SK-N-SH treated with all-trans-retinoic acid at 6 μM for 48 hours (cell line): ENCODE results near the gene ZXDC.

ENCODE experiments used
- ATAC-seq: fragments of 200-7000 bp; cut with Tn5 transposase; 3 replicates; pipeline ENCODE4 v1.9.1; 2020; ENCODE audit warnings: mild to moderate bottlenecking, moderate library complexity
- ARNTL ChIP-seq: fragments of 450-650 bp; formaldehyde crosslinking; IDR thresholded peaks from 2 replicates; pipeline ENCODE4 v1.5.0; 2020; ENCODE audit warnings: low read depth, mild to moderate bottlenecking, moderate library complexity, borderline replicate concordance
- BACH2 ChIP-seq: fragments of 250-450 bp; sonication (Bioruptor Pico); IDR thresholded peaks from 2 replicates; pipeline ENCODE4 v1.9.0; 2021; ENCODE audit warnings: mild to moderate bottlenecking, borderline replicate concordance
- CREB5 ChIP-seq: fragments of 250-450 bp; sonication (Bioruptor Pico); IDR thresholded peaks from 2 replicates; pipeline ENCODE4 v1.5.1; 2020; ENCODE audit warnings: low read depth, mild to moderate bottlenecking, moderate library complexity
- ESRRG ChIP-seq: fragments of 250-450 bp; sonication (Bioruptor Pico); IDR thresholded peaks from 2 replicates; pipeline ENCODE4 v1.6.1; 2021; ENCODE audit warnings: mild to moderate bottlenecking
- GLIS3 ChIP-seq: fragments of 250-450 bp; sonication (Bioruptor Pico); IDR thresholded peaks from 2 replicates; pipeline ENCODE4 v1.5.0; 2020; ENCODE audit warnings: mild to moderate bottlenecking, moderate library complexity
- ISL1 ChIP-seq: fragments of 250-450 bp; sonication (Bioruptor Pico); IDR thresholded peaks from 2 replicates; pipeline ENCODE4 v2.1.2; 2022; ENCODE audit warnings: mild to moderate bottlenecking, moderate library complexity
- OSR1 ChIP-seq: fragments of 250-450 bp; sonication (Bioruptor Pico); IDR thresholded peaks from 2 replicates; pipeline ENCODE4 v1.8.0; 2022; ENCODE audit warnings: moderate library complexity, mild to moderate bottlenecking, inconsistent platforms
- PATZ1 ChIP-seq: fragments of 250-450 bp; sonication (Bioruptor Pico); IDR thresholded peaks from 2 replicates; pipeline ENCODE4 v1.8.0; 2020; ENCODE audit warnings: mild to moderate bottlenecking, moderate library complexity, borderline replicate concordance
- PPARA ChIP-seq: fragments of 250-450 bp; sonication (Bioruptor Pico); IDR thresholded peaks from 2 replicates; pipeline ENCODE4 v1.5.0; 2020; ENCODE audit warnings: mild to moderate bottlenecking, borderline replicate concordance
- RARB ChIP-seq: fragments of 250-450 bp; sonication (Bioruptor Pico); IDR thresholded peaks from 2 replicates; pipeline ENCODE4 v1.8.0; 2021; ENCODE audit warnings: mild to moderate bottlenecking, moderate library complexity
- SNAI2 ChIP-seq: fragments of 250-450 bp; sonication (Bioruptor Pico); IDR thresholded peaks from 2 replicates; pipeline ENCODE4 v1.5.0; 2020; ENCODE audit warnings: mild to moderate bottlenecking, moderate library complexity
- TOX ChIP-seq: fragments of 250-450 bp; sonication (Bioruptor Pico); IDR thresholded peaks from 2 replicates; pipeline ENCODE4 v1.8.0; 2021; ENCODE audit warnings: mild to moderate bottlenecking, moderate library complexity, borderline replicate concordance
- TSHZ2 ChIP-seq: fragments of 250-450 bp; sonication (Bioruptor Pico); IDR thresholded peaks from 2 replicates; pipeline ENCODE4 v1.5.0; 2020; ENCODE audit warnings: mild to moderate bottlenecking, moderate library complexity
- ZC3H10 ChIP-seq: fragments of 250-450 bp; sonication (Bioruptor Pico); IDR thresholded peaks from 2 replicates; pipeline ENCODE4 v1.5.1; 2021; ENCODE audit warnings: mild to moderate bottlenecking, moderate library complexity
- ZFP3 ChIP-seq: fragments of 250-450 bp; sonication (Bioruptor Pico); IDR thresholded peaks from 2 replicates; pipeline ENCODE4 v1.5.0; 2020; ENCODE audit warnings: mild to moderate bottlenecking, moderate library complexity
- ZFP30 ChIP-seq: fragments of 450-650 bp; formaldehyde crosslinking; IDR thresholded peaks from 2 replicates; pipeline ENCODE4 v1.5.0; 2022; ENCODE audit warnings: mild to moderate bottlenecking, moderate library complexity
- ZNF565 ChIP-seq: fragments of 450-650 bp; formaldehyde crosslinking; conservative IDR thresholded peaks from 2 replicates; pipeline ENCODE4 v1.5.0; 2020; ENCODE audit warnings: low read depth, mild to moderate bottlenecking, moderate library complexity
- ZNF70 ChIP-seq: fragments of 450-650 bp; formaldehyde crosslinking; IDR thresholded peaks from 2 replicates; pipeline ENCODE4 v1.5.0; 2020; ENCODE audit warnings: mild to moderate bottlenecking, moderate library complexity
- ZNF8 ChIP-seq: fragments of 450-650 bp; formaldehyde crosslinking; IDR thresholded peaks from 2 replicates; pipeline ENCODE4 v1.5.0; 2020; ENCODE audit warnings: mild to moderate bottlenecking, moderate library complexity
- TF ChIP-seq, protein P1 (sequence below): fragments of 250-450 bp; sonication (Bioruptor Pico); IDR thresholded peaks from 2 replicates; pipeline ENCODE4 v1.8.0; 2021; ENCODE audit warnings: low read depth, mild to moderate bottlenecking, moderate library complexity, borderline replicate concordance

ZXDC gene

GRCh38 chr3:126454437-126455198 is 21.1 kb downstream of the ZXDC start:
- no peak for ATAC-seq
- no peak for TF ChIP-seq CREB5 (CRISPR knock-in tag)
- no peak for TF ChIP-seq ZNF8 (CRISPR knock-in tag)
- no peak for TF ChIP-seq TOX
- TF ChIP-seq PATZ1 (CRISPR knock-in tag) = no peak
- TF ChIP-seq, protein P1, sequence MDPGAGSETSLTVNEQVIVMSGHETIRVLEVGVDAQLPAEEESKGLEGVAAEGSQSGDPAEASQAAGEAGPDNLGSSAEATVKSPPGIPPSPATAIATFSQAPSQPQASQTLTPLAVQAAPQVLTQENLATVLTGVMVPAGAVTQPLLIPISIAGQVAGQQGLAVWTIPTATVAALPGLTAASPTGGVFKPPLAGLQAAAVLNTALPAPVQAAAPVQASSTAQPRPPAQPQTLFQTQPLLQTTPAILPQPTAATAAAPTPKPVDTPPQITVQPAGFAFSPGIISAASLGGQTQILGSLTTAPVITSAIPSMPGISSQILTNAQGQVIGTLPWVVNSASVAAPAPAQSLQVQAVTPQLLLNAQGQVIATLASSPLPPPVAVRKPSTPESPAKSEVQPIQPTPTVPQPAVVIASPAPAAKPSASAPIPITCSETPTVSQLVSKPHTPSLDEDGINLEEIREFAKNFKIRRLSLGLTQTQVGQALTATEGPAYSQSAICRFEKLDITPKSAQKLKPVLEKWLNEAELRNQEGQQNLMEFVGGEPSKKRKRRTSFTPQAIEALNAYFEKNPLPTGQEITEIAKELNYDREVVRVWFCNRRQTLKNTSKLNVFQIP (CRISPR knock-in tag) = no peak
- TF ChIP-seq BACH2 = no peak
- TF ChIP-seq ZC3H10 (CRISPR knock-in tag) = no peak
- no peak for TF ChIP-seq ARNTL (CRISPR knock-in tag)
- no peak for TF ChIP-seq TSHZ2 (CRISPR knock-in tag)
- no peak for TF ChIP-seq SNAI2 (CRISPR knock-in tag)
- TF ChIP-seq OSR1 (CRISPR knock-in tag) = no peak
- TF ChIP-seq ESRRG = no peak
- no peak for TF ChIP-seq ISL1 (CRISPR knock-in tag)
- no peak for TF ChIP-seq ZNF565 (CRISPR knock-in tag)
- no peak for TF ChIP-seq PPARA

GRCh38 chr3:126454025-126454424 is 21.7 kb downstream of the ZXDC start:
- no peak for ATAC-seq
- TF ChIP-seq SNAI2 (CRISPR knock-in tag) (no peak), ESRRG (no peak), ZFP30 (no peak), ZNF8 (CRISPR knock-in tag) (no peak), TOX (no peak), ZNF70 (CRISPR knock-in tag) (no peak), PPARA (no peak), RARB (CRISPR knock-in tag) (no peak), TSHZ2 (CRISPR knock-in tag) (no peak), CREB5 (CRISPR knock-in tag) (no peak), ZNF565 (CRISPR knock-in tag) (no peak), OSR1 (CRISPR knock-in tag) (no peak), ARNTL (CRISPR knock-in tag) (no peak), ZFP3 (CRISPR knock-in tag) (no peak), ISL1 (CRISPR knock-in tag) (no peak), BACH2 (no peak), PATZ1 (CRISPR knock-in tag) (no peak), GLIS3 (no peak)
- TF ChIP-seq, protein P1 (CRISPR knock-in tag) = no peak
